KOPT-K1 (cell line): ENCODE results near the gene TMEM263.

Experiments
- H3K27ac ChIP-seq: fragments of 200-600 bp; sonication (generic); 2 replicates; pipeline ENCODE4 v1.5.1; 2016; ENCODE audit warnings: antibody characterized with exemption, mild to moderate bottlenecking, low read depth, low read length; ENCODE audit not compliant: poor library complexity, severe bottlenecking
- H3K36me3 ChIP-seq: fragments of 200-600 bp; sonication (generic); 2 replicates; pipeline ENCODE4 v1.5.1; 2017; ENCODE audit warnings: antibody characterized with exemption, mild to moderate bottlenecking, low read length, moderate library complexity; ENCODE audit not compliant: insufficient read depth
- H3K9me3 ChIP-seq: fragments of 200-600 bp; sonication (generic); 2 replicates; pipeline ENCODE4 v1.5.1; 2017; ENCODE audit warnings: antibody characterized with exemption, low read length, mild to moderate bottlenecking; ENCODE audit not compliant: insufficient read depth, poor library complexity, severe bottlenecking

The TMEM263 gene

DNA sequence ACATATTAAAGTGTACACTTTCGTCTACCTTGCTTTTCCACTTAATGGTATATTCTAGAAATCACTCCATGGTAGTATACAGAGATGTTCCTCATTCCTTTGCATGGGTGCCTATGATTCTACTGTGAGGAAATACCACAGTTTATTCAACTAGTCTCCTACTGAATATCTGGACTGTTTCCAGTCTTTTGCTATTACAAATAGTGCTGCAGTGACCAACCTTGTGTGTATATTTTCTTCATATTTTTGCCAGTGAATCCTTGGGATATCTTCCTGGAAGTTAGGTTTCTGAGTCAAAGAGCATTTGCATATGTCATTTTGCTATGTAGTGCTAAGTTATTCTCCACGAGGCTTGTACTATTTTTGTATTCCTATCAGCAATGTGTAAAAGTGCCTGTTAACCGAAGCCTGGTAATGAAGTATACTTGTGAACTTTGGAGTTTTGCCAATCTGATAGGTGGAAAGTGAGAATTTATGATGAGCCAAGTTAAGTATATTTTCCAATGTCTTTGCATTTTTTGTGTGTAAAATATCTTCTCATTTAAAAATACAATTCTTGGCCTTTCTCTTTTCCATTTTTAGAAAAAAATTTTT is 31.3 kb upstream of the TMEM263 start:
- Histone ChIP-seq H3K27ac (no peak overlapping the region), H3K9me3 (peaks cover 12% of the 10 kb centered on the region), H3K36me3 (no peaks in the 10 kb centered on the region)

DNA sequence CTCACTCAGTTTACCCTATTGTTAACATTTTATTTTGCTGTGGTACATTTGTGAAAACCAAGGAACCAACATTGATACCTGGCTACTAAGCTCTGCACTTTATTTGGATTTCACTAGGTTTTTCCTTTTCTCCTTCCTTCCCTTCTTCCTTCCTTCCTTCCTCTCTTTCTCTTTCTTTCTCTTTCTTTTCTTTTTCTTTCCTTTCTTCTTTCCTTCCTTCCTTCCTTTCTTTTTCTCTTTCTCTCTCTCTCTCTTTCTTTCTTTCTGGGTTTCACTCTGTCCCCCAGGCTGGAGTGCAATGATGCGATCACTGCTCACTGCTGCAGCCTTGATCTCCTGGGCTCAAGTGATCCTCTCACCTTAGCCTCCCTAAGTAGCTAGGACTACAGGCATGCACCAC is 29.1 kb upstream of the TMEM263 start:
- no peaks in the 10 kb centered on the region for H3K36me3 ChIP-seq
- no peak overlapping the region for H3K27ac ChIP-seq
- peaks cover 12% of the 10 kb centered on the region for H3K9me3 ChIP-seq

DNA sequence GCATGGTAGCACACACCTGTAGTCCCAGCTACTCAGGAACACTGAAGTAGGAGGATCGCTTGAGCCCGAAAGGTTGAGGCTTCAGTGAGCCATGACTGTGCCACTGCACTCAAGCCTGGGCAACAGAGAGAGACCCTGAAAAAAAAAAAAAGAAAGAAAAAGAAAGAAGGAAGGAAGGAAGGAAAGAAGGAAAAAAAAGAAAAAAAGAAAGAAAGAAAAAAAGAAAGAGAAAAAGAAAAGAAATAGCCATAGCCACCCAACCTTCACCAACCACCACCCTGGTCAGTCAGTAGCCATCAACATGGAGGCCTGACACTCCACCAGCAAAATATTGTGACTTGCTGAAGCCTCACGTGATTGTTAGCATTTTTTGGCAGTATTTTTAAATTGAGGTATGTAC is 21.4 kb upstream of the TMEM263 start:
- Histone ChIP-seq H3K36me3 (no peaks in the 10 kb centered on the region), H3K27ac (no peak overlapping the region), H3K9me3 (no peaks in the 10 kb centered on the region)

DNA sequence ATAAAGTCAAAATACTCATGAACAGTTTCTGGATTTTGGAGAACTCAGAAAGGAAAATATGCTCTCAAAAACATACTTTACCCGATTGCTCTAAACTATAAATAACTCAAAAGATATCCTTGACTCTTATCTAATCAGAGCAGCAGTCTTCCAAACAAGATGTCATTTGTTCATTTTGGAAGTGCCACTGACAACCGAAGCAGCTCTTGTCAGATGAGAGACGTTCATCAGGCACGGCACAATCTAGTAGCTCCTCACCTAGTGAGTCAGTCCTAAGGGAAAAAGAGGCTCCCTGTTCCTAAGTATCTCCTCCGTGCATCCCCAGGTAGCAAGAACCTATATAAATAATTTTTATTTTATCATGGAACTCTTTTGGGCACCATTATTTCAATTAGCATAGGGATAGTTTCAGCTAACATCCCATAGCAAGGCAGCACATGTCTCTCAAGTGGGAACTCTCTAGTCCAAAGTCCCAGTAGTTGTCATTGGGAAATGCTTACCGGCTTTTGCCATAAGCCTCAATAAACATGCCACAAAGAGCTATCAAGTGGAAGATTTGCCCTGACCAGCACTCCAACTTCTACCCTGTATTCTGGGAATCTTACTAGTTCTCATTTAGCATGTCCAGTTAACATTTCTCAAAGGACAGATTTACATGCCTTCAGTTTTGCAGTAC is 14.1 kb upstream of the TMEM263 start:
- no peaks in the 10 kb centered on the region for H3K36me3 ChIP-seq
- no peak overlapping the region for H3K27ac ChIP-seq
- peaks cover 27% of the 10 kb centered on the region for H3K9me3 ChIP-seq

DNA sequence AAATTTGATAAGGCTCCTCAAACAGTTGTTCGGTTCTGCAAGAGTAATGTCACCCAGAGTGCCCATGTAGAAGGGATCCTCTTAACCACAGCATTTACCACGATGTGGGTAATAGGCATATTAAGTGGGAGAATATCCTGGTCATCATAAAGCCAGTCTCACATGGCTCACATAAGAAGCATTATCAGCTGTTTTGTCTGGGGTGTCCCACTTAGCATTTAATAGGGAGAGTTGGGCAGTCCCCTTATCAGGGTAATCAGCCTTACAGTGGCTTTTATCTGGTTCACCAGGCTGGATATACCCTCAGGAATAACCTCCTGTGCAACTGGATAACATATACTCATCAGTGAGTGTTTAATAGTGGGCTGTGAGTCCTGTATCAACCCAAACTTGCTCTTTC is 12.9 kb upstream of the TMEM263 start:
- no peaks in the 10 kb centered on the region for H3K36me3 ChIP-seq
- H3K27ac ChIP-seq: no peak overlapping the region
- H3K9me3 ChIP-seq: peaks cover 37% of the 10 kb centered on the region

DNA sequence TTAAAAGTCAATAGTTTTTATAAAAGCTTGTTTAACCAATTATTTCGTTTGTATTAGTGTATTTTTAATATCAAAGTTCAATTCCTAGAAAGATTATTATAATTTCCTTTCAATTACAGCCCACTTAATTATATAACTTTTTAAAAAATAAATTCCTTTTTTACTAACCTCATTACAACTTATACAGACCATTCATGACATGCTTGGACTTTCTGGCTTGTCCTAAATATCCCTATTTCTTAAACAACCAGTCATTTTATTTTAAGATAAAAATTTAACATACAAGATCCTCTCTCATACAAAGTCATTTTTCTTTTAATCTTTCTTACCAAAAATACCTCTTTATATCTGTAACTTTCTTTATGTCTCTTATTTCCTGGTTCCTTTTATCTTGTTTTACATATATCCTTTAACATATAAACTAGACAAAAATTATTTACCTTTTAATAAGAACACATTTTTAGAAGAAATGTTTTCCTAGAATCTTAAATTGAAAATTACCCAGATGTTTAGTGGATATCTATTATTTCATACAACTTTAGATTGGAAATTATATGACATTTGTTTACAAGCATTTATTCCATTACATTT is 10.4 kb upstream of the TMEM263 start:
- Histone ChIP-seq H3K9me3 (peaks cover 57% of the 10 kb centered on the region), H3K36me3 (no peaks in the 10 kb centered on the region), H3K27ac (no peak overlapping the region)

DNA sequence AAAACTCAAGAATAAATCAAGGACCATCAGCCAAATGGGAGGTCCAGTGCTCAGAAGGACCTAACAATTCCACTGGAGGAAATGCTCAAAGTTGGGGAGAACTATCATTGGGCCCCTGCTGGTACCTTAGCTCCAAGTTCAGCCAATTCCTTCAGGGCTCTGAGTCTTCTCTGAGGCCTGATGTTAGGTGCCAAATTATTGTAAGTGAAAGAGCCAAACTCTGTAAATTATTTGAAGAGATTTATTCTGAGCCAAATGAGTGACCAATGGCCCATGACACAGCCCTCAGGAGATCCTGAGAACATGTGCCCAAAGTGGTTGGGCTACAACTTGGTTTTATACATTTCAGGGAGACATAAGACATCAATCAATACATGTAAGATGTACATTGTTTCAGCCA is 8.2 kb upstream of the TMEM263 start:
- Histone ChIP-seq H3K9me3 (peaks cover 57% of the 10 kb centered on the region), H3K27ac (no peak overlapping the region), H3K36me3 (no peaks in the 10 kb centered on the region)

DNA sequence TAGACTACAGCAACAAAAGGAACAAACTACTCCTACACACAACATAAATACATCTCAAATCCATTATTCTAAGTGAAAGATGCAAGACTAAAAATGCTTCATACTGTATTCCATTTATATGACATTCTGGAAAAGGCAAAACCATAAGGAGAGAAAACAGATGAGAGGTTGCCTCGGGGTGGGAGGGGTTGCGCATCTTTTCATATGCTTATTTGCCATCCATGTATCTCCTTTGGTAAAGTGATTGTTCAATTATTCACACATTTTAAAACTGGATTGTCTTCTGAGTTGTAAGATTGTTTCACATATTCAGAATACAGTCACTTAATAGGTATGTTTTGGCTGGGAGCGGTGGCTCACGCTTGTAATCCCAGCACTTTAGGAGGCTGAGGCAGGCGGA is 5.1 kb upstream of the TMEM263 start:
- Histone ChIP-seq H3K36me3 (no peaks in the 10 kb centered on the region), H3K9me3 (peaks cover 39% of the 10 kb centered on the region)

DNA sequence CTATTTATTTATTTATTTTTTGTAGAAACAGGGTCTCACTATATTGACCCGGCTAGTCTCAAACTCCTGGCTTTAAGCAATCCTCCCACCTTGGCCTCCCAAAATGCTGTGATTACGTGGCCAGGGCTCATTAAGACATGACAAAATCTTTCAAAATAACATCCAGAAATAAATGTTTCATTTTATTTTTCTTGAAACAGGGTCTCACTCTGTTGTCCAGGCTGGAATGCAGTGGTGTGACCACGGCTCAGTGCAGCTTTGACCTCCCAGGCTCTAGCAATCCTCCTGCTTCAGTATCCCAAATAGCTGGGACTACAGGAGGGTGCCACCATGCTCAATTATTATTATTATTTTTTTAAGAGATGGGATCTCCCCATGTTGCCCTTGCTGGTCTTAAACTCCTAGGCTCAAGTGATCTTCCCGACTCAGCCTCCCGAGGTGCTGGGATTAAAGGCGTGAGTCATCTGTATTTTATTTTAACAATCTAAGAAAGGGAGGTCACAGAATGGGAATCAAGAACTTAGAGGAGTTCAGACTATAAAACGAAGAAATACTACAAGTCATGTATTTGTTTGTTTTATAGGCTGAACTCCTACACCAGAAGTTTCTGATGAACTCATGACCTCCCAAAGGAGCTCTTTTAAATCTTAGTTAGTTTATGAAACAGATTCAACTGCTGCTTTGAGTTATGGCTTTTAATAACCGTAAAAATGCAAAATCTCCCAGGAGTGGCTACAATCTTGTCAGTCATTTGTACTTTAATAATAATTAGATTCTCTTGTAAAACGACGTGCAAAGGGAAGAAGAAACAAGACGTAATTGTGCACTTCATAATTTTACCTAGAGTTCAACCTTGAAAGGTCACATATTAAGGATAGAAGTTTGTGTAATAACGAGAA is 2.1 kb upstream of the TMEM263 start:
- Histone ChIP-seq H3K27ac (no peak overlapping the region), H3K36me3 (no peaks in the 10 kb centered on the region), H3K9me3 (peaks cover 12% of the 10 kb centered on the region)

More for the DNA sequence above, 5.1 kb upstream of the TMEM263 start:
- H3K27ac ChIP-seq: no peak overlapping the region

DNA sequence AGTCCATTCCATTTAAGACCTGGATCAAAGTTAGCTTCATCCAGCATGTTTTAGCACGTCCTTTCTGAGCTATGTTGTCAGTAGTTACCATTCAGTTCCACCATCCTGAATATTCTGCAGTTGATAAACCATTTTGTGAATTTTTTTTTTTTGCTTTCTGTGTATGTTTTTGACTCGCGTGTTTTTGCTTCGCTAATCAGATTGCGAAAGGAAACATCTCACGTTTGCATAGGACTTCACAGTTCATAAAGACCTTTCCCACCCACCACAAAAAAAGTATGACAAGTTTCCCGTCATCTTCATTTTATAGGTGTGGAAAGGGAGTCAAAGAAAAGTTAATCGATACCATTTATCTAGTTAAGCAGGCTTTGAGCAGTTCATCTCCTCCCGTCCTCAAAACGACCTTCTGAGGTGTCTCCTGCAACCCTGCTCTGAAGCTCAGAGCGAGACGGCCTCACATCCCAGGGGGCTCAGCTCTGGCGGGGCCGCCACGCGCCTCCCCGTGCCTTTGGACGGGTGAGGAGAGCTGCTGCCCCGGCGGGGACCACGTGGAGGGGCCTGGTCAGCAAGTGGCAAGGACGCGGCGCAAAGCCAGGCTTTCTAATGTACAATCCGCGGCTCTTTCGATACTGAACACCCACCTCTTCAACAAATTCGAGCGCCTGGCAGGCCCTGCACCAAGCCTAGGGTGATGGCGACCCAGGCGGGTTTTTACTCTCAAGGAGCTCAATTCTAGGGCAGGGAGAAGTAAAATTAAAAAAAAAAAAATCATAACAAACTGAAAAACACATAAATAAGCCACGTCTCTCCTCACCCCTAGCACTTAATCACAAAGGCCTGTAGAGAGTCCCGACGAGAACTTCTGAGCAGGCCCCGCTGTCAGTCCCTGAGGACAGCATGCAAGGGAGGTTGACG is 988 bp upstream of the TMEM263 start:
- H3K36me3 ChIP-seq: no peaks in the 10 kb centered on the region
- peak overlapping the region; percentile 84 for H3K27ac ChIP-seq
- H3K9me3 ChIP-seq: peaks cover under 1% of the 10 kb centered on the region

DNA sequence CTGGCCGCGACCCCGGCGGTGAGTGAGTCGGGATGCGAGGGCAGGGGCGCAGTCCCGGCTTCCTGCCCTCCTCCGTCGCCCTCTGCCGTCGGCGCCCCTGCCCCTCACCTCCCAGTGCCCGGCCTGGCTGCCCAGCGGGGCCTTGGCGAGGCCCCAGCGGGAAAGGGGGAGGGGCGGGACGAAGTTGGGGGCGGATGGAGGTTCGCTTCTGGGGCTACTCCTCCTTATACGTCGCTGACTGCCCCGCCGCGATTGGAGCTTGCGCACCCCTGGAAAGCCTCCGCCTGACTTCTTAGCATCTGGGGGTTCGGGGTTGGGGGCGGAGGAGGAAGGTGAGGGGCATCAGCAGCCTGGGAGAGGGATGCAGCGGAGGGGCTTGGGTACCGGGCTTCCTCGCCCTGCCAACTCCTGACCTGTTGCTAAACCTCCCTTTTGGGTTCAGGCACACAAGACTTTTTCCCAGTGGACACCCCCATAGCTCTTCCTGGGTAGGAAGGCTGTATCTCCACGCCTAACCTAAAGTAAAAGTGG is 406 bp downstream of the TMEM263 start:
- H3K27ac ChIP-seq: peak overlapping the region; percentile 84
- peaks cover 7% of the 10 kb centered on the region; the same call in 1 of the 2 replicates for H3K36me3 ChIP-seq
- H3K9me3 ChIP-seq: no peaks in the 10 kb centered on the region

DNA sequence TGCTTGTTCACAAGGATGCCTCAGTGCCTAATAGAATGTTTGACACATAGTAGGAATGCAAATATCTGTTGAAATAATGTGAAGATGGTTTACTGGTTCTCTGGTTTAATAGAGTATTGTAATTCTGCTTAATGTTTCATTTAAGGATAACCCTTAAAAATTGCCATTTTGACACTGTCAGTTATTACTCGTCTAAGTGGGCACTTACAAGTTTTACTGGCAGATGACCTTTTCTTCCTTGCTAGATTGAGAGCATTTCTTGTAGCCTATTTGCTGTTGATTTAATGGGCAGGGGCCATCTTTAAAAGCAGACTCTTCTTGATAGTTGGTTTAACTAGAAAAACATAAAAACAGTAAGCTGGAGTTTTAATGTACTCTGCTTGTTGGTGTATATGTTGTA is 1.9 kb downstream of the TMEM263 start:
- Histone ChIP-seq H3K36me3 (peaks cover 12% of the 10 kb centered on the region), H3K27ac (peak overlapping the region; percentile 84), H3K9me3 (no peaks in the 10 kb centered on the region)

DNA sequence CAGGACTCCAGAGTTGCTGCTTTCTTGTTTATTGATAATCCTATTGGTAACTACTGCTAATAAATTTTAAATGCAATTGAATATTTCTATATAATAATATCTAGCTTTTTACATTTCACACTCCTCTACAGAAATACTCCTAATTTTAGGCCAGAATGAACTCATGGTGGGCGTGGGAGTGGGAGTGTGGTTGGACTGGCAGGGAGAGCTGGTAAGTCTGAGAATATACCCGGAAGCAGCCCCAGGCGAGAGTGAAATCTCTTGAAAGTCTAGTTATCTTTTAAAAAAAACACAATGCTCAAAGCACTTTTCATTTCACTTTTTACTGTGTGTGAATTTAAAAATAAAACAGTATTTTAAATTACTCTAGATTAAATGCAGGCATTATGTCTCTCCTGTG is 4.7 kb downstream of the TMEM263 start:
- Histone ChIP-seq H3K27ac (no peak overlapping the region), H3K9me3 (no peaks in the 10 kb centered on the region), H3K36me3 (peaks cover 20% of the 10 kb centered on the region)

DNA sequence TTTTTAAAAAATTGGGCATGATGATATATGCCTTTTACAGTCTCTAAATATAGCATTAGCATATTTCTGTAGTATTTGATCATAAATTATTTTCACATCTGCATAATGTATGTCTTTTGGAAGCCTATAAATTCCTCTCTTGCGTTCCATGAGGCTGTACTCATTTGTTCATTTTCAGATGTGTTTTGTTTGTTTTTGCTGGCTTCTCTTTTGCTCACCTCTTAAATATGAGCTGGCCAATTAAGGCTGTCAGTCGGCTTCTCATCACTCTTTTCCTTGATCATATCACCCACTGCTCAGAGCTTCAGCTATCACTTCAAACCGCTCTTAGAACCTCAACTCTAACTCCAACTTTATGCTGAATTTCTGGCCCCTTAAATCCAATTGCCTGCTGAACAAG is 6.6 kb downstream of the TMEM263 start:
- peaks cover 28% of the 10 kb centered on the region for H3K36me3 ChIP-seq

More for the DNA sequence above, 6.6 kb downstream of the TMEM263 start:
- Histone ChIP-seq H3K9me3 (no peaks in the 10 kb centered on the region), H3K27ac (no peak overlapping the region)
